GM18858 (cell line): ENCODE data around the gene PPM1L.

ENCODE experiments used
- ATAC-seq: cut with Tn5 transposase; IDR thresholded peaks from one replicate; pipeline ENCODE4 v1.9.1; 2021; ENCODE audit not compliant: unreplicated experiment

The PPM1L gene

DNA sequence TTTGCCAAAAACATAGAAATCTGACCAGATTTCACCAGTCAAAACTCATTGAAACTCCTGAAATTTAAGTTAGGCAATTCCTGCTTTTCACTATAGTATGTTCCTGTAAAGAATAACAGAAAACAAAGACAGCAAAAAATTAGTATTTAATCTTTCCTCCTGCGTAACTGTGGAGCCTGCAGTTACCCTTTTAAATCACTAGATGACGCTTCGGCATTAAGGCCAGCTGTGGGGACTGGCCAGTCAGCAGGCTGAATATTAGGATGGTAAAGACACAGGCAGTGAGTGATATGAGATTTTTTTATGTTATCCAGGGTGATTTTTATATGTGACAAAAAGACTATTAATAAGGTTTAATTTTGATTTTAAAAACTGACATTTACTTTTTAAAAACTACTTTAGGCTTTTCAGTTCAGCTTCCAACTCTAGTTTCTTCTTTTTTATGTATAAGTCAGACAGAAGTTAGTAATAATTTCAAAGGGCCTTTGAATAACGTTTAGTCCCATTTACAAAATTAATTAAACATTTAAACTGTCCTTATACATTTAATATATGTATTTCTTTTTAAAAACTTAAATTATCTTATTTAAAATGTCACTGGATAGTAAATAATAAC, 165.1 kb downstream of the PPM1L start:
- peak; percentile 58 for ATAC-seq

DNA sequence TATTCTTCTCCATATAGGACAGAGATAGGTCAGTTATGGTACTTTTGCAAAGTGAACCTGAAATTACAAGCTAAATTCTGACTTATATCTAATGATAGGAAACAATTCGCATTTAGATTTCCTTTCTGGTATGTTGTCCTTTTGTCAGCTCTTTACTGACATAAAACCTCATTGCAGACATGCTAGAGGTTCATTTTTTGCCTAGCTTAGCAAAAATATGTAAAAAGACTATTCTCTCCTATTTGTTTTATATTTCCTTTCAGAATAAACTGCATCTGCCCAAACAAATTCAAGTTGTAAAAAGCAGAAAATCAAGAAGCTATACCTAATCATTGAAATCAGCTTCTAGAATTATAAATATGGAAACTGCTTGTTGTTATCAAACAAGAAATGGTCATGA, 168.7 kb downstream of the PPM1L start:
- no peak for ATAC-seq

DNA sequence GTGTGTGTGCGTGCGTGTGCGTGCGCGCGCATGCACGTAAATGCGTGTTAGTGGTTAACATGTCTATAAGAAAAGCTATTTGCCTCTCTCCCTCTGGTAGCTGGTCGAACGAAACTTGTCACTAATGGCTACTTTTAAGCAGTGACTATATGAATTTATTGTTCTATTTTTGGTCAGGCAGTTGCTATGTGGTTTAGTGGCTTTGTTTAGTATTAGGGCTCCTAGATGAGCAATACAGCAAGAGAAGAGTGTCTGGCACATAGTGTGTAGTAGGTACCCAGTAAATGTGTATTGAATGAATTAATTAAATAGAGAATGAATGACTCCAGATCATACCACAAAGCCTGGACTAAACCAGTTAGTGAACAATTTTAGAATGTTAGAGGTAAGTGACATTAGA, 171.6 kb downstream of the PPM1L start:
- no peak for ATAC-seq

DNA sequence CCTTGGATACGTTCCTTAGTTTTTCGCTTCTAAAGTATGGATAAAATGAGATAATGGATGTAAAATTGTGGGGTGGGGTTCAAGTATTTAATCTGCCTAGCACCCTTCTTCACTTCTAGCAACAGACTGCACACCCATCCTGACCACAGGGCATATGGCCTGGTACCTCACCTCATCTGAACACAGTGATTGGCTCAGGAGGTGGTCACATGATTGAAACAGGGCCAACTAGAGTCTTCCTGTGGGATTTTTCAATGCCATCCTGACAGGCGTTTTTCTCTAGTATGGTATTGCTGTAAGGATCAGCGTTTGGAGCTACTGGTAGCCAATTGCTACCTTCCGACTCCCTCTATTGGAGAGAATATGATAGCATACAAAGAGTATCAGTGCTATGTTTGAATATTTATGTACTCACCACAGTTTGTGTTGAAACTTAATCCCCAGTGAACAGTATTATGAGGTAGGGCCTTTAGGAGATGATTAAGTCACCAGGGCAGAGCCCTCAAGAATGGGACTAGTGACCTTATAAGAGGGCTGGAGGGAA, 172.2 kb downstream of the PPM1L start:
- ATAC-seq = no peak

GRCh38 chr3:160929595-160929994, 173.6 kb downstream of the PPM1L start:
- no peak for ATAC-seq

DNA sequence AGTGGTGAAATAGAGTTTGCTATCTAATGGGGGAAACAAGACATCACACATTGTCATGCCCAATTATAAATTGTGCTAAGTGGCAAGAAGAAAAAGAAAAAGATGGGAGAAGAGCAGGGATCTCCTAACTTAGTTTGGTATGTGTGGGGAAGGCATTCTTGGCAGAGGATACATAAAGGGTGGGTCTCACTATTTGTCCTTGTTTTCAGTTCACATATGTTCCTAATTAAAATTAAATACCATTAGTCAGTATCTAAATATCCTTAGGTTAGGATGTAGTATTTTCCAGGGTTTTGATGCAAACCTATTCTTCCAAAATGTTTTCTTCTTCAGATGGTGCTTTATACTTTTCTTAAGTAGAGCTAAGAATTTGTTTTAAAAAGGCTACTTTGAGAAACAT, 175.4 kb downstream of the PPM1L start:
- no peak for ATAC-seq

GRCh38 chr3:160935413-160936095, 179.5 kb downstream of the PPM1L start:
- no peak for ATAC-seq

GRCh38 chr3:160941885-160942494, 186.0 kb downstream of the PPM1L start:
- peak; percentile 94 for ATAC-seq

DNA sequence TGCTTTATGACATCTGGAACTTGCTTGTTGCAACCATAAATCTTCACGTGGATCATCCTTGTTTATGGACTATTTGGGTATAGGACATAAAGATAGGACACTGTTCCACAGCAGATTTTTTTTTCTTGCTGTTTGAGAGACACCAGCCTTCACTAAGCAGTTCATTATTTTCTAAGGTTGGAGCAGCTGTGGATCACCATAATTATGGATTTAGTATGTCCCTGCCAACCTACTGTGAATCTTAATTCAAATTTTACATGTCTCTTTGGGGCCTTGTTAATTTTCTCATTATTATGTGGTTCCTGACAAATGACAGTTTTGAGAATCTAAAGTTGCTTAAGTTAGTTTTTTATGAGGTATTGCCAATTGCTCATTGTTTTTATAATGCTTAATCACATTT, 188.0 kb downstream of the PPM1L start:
- ATAC-seq = no peak

GRCh38 chr3:160945336-160945735, 189.3 kb downstream of the PPM1L start:
- no peak for ATAC-seq

GRCh38 chr3:160948273-160948672, 192.2 kb downstream of the PPM1L start:
- ATAC-seq = no peak

DNA sequence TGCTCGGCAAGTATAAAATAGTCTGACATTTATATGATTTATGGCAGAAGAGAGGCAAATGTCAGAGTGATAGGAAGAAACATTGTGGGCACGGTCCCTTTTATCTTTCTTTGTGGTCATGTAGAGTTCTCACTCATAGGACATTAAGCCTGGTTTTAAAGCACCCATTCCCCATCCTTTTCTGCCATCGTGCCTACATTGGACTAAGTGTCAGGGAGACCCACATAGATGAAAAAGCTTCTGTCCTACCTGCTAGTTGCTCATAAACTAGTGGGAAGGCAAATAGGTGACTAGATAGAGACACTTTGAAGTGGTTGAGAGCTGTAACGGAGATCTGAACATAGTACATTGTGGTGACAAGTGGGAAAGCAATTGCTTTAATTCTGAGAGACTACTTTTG, 193.4 kb downstream of the PPM1L start:
- no peak for ATAC-seq

DNA sequence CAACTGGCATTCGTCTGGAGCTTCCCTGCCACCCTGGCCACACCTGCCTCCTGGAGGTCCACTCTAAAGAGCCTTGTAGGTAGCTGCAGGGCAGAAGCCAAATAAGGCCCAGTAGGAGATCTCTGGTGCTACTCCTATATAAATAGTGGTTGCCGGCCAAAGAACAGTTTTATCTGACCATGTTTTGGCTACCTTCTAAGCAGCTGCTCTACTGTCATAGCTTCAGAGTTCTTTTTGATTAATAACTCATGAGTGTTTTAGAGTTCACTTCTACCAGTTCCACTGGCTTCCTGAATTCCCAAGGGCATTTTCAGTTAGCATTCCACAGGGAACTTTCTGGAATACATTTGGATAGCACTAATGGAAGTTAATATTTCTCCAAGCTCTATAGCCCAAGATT, 194.5 kb downstream of the PPM1L start:
- ATAC-seq = no peak

DNA sequence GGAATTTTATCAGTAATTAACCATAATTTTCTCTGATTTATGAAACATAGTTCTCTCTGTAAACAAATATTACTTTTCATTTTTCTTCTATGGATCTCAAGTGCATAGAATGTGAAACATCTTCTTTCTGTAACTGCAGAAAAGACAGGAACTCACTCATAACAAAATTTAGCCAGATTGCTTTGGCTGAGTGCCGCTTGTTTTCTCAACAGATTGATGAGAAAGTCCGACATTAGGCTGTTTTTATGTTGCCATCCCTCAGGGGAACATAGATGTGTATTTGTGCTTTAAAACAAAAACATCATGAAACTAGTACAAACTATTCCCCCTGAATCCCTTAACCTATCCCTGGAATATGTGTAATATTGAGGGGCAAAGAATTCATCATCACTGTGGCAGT, 194.9 kb downstream of the PPM1L start:
- ATAC-seq = no peak

DNA sequence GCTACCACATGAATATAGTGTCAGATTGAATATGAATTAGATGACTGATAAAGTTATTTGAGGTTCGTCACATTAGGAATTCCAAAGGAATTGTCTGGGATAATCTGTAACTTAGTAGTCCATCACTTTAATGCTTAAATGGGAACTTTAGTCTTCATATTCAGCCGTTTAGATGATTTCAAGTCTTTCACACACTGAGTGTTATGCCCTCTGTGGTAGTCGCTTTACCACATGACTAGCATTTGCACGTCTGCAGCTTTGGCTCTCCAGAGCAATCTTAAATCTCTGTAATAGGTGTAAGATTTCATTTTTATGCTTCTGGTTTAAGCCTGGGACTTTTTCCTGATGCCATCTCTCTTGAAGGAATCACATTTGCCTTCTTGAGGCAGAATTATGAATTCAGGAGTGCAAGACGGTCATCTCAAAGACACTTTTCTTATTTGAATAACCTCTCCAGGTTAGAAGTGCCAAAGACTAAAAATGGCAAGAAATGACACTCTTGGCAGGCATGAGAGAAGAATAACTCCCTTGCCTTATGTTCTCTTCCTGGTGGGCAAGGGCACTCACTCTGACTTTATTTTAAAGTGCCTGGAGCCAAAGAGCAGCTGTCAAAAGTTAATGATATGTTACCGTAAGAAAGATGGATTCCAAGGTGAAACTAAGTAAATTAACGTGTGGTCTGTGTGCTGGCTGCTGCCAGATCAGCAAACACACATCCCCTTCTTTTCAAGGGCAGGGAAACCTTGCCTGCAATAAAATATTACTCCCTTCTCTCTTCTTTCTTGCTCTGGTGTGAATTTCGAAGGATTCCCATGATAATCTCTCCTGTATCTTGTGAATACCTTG, 195.8 kb downstream of the PPM1L start:
- ATAC-seq = no peak

- no peak for ATAC-seq
Observed at GRCh38 chr3:160953686-160954085, 197.7 kb downstream of the PPM1L start.

DNA sequence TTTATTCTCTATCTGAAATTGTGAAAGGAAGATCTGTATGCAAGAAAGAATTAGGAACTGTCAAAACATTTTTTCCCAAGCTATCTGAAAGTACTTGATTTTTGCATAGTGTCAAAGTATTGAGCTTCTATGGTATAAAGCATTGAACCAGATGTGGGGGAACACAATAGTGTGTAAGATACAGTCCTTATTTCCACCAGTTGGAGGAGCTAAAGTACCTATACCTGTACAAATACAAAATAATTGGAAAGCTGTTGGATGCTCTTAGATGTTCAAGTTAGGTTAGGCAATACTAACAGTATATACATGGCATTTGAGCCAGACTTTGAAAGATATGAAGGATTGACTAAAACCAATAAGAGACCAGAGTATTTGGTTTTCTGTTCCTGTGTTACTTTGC, 200.8 kb downstream of the PPM1L start:
- ATAC-seq = peak; percentile 94

DNA sequence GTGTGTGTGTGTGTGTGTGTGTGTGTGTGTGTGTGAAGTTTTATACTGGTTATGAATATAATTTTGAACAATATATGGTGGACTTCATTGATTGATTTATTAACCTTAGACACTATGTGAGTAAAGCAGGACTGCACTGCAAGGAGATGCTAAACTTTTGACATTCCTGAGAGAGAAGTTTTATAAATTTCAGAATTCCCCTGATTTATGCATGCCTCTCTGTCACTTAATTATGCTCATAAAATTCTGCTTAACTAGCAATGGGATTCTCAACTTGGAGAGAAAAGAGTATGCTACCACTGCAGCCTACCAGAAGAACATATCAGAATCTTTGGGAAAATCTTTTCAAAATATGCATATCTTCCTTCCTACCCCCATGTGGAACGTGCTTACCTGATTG, 204.5 kb downstream of the PPM1L start:
- ATAC-seq = no peak

DNA sequence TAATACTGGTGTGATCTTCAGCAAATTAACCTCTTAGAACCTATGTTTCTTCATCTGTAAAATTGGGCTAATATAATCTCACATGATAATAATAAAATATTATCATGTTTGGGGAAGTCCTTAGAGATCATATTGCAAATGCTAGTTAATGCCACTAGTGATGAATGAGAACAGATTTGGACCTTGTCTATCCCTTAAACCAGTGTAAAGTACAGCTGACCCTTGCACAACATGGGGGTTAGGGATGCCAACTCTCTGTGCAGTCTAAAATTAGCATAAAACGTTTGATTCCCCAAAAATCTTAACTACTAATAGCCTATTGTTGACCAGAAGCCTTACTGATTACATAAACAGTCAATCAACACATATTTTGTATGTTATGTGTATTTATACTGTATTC, 207.9 kb downstream of the PPM1L start:
- ATAC-seq = no peak

DNA sequence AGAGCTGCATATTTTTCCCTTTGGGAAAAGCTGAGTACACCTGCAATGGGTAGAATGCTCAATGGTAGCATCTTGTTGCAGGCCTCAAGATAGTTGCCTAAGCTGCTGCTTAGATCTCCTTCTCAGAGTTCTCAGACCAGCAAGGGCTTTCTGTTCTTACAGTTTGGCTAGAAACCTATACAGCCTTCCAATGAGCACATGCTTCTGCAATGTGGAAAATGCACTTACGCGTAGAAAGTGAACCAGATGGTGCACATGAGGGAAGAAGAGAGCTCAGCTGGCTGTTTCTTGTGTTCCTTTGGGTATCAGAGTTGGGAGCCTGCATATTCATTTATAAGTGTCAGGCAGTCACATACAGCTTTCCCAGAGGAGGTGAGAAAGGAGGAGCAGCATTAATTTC, 212.7 kb downstream of the PPM1L start:
- ATAC-seq = no peak

DNA sequence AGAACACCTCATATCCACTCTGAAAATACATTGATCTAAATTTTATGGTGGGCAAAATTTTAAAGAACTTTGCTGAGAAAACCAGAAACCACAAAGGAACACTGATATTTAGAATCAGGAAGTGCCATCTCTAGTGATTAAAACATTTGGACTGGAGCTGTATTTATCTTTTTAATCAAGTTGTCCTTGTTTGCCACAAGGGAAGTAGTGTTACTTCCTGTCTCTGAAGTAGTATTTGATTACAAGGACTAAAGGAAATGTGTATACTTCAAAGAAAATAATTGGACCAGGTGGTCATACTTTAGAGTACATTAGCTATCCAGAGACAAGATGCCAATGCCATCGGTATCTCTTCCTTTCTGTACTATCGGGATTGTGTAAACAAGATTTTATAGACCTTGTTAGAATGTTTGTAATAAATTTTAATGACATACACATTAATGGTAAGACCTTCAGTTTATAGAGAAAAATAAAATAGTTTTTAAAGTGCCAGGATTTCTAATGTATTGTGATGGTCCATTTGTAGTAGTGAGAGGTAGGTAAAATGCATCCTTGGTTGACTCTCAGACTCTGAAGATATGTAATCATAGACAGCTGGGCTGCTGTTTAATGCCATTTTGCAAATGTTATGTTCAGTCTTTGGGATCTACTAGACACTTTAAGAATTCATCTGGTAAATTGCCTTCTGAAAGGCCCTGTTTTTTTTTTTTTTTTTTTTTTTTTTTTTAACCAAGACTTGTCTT, 217.2 kb downstream of the PPM1L start:
- no peak for ATAC-seq
